Measurements from ENCODE around the gene RFESD. TPM values are rescaled to one million over a fixed set of nuclear protein-coding genes. Genes with fewer than 3 reads are reported as not detected.
"Not testable (repeated sequence)": the region's sequence is repeated elsewhere in the genome, so short reads cannot be mapped to it uniquely, and the experiment has no call there.

The RFESD gene
- total RNA-seq, 4 donors from 2014 or later: 0.88 to 1.6 (median 1.2) TPM

DNA sequence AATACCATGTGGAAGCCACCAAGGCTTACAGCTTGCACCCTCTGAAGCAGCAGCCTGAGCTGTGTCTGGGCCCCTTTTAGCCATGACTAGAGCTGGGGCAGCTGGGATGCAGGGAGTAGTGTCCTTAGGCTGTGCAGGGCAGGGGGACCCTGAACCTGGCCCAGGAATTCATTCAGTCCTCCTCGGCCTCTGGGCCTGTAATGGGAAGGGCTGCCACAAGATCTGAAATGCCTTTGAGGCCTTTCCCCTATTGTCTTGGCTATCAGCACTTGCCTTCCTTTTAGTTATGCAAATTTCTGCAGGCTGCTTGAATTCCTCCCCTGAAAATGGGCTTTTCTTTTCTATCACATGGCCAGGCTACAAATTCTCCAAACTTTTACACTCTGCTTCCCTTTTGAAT lies 17.6 kb upstream of the RFESD start:
- DNase-seq (ENCODE audit: low spot score) (no peak), ATAC-seq (ENCODE audit: low FRiP score) (no peak)
- TF ChIP-seq, protein P1, sequence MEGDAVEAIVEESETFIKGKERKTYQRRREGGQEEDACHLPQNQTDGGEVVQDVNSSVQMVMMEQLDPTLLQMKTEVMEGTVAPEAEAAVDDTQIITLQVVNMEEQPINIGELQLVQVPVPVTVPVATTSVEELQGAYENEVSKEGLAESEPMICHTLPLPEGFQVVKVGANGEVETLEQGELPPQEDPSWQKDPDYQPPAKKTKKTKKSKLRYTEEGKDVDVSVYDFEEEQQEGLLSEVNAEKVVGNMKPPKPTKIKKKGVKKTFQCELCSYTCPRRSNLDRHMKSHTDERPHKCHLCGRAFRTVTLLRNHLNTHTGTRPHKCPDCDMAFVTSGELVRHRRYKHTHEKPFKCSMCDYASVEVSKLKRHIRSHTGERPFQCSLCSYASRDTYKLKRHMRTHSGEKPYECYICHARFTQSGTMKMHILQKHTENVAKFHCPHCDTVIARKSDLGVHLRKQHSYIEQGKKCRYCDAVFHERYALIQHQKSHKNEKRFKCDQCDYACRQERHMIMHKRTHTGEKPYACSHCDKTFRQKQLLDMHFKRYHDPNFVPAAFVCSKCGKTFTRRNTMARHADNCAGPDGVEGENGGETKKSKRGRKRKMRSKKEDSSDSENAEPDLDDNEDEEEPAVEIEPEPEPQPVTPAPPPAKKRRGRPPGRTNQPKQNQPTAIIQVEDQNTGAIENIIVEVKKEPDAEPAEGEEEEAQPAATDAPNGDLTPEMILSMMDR (IDR thresholded peaks at IDR 0.05): no peak

DNA sequence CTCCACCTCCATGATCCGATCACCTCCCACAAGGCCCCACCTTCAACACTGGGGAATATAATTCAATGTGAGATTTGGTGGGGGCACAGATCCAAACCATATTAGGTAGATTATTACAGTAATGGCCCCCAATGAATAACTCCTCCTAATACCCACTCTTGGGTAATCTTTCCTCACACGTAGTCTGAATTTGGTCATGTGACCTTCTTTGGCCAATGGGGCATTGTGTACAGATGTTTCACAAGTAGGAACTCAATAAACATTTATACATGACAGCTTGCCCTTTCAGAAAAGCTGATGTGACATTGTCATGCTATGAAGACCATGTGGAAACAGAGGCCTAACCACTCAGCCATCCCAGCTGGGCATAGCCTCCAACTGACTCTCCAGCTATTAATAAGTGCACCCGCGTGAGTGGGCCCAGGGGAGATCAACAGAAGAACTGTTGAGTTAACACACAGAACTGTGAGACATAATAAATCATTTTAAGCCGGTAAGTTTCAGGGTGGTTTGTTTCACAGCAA lies 16.1 kb upstream of the RFESD start:
- TF ChIP-seq, protein P1 (IDR thresholded peaks at IDR 0.05): no peak
- ATAC-seq (ENCODE audit: low FRiP score) (no peak), DNase-seq (ENCODE audit: low spot score) (no peak)

DNA sequence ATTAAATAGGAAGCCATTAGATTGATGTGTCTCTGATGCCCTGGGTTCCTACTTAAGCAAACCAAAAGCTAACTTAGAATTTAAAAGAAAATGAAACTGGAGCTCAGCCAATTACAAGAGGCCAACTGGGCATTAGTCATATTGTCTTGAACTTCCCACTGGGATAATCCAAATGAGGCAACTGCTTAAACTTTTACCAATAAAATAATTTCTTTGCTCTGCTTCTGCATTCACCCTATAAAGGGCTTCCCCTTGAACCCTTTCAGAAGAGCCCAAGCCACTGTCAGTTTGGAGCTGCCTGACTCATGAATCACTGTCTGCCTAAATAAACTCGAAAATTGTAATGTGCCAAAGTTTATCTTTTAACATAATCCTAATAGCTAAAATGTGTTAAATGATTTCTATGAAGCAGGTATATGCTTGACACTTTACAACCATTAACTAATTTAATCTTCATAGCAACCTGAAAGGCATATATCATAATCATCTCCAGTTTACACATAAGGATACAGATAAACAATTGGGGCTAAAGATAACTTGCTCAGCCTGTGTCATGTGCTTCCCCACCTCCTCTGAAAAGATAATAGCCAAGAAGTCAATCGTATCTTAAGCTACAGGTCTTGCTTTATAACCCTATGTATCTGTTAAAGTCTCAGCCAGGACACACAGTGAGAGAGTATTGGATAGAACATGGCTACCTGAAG lies 15.2 kb upstream of the RFESD start:
- DNase-seq (ENCODE audit: low spot score) (no peak), ATAC-seq (ENCODE audit: low FRiP score) (no peak)
- TF ChIP-seq, protein P1 (IDR thresholded peaks at IDR 0.05): no peak

DNA sequence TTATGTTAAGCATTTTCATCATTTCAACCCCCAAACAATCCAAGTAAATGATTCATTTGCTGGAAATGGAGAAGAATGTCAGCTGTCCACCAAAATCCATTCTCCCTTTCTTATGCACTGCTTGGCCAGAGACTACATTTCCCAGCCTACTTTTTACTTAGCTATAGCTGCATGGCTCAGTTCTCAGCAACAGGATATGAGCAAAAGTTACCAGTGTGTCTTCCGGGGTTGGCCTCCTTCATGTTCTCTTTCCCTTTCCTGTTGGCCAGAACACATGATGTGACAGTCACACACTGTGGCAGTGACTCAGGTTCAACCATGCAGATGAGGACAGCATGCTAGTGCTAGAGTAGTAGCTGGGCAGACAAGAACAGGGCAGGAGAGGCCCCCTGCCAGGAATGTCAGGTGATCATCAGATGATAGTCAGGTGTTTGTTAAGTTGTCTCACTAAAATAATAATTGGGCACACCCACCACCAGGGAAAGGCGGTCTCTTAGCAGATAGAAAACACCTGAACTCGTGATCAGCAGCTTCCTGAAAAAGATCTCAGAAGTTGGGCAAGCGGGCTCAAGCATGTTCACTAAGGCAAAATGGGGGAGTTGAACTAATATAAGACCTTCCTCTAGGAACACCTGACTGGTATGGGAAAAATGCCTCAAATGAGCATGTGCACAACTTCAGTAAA lies 14.4 kb upstream of the RFESD start:
- ATAC-seq (ENCODE audit: low FRiP score): no peak
- TF ChIP-seq, protein P1 (IDR thresholded peaks at IDR 0.05): no peak
- no peak for DNase-seq (ENCODE audit: low spot score)

DNA sequence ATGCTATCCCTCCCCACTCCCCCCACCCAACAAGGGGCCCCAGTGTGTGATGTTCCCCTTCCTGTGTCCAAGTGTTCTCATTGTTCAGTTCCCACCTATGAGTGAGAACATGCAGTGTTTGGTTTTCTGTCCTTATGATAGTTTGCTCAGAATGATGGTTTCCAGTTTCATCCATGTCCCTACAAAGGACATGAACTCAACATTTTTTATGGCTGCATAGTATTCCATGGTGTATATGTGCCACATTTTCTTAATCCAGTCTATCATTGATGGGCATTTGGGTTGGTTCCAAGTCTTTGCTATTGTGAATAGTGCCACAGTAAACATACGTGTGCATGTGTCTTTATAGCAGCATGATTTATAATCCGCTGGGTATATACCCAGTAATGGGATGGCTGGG lies 13.6 kb upstream of the RFESD start:
- not testable (repeated sequence) for ATAC-seq (ENCODE audit: low FRiP score); DNase-seq (ENCODE audit: low spot score)

DNA sequence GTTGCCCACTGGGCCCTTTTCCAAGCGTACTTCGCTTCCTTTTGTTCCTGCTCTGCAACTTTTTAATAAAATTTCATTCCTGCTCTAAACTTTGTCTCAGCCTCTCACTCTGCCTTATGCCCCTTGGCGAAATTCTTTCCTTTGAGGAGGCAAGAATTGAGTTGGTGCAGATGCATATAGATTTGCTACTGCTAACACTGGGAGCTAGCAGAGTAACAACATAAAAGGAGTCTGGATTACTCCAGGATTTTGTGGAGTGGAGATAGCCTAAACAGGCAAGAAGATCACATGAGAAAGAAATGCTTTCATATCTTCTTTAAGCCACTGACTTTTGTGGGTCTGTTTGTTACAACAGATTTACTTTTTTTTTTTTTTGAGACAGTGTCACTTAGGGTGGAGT lies 12.9 kb upstream of the RFESD start:
- DNase-seq (ENCODE audit: low spot score): no peak
- TF ChIP-seq, protein P1 (IDR thresholded peaks at IDR 0.05): no peak
- no peak for ATAC-seq (ENCODE audit: low FRiP score)

DNA sequence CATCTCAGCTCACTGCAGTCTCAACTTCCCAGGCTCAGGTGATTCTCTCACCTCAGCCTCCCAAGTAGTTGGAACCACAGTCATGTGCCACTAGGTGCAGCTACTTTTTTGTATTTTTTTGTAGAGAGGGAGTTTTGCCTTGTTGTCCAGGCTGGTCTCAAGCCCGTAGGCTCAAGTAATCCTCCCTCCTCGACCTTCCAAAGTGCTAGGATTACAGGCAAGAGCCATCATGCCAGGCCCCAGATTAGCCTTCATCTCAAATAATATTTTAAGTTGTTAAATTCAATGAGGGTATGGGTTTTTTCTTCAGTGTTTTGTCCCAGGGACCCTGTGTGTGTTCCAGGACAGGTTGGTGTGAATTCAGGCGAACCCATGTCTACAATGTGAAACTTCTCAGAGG lies 12.5 kb upstream of the RFESD start:
- TF ChIP-seq, protein P1 (IDR thresholded peaks at IDR 0.05): no peak
- DNase-seq (ENCODE audit: low spot score) (no peak), ATAC-seq (ENCODE audit: low FRiP score) (no peak)
